Measurements from ENCODE around the gene UNK.

The UNK gene

GRCh38 chr17:75819678-75820077 is 35.1 kb downstream of the UNK start:
- Histone ChIP-seq H3K27me3 (ENCODE audit: control insufficient read depth, low read length) (no peaks in the 10 kb centered on the region), H3F3A (ENCODE audit: control insufficient read depth, insufficient read depth) (no peaks in the 10 kb centered on the region), H3K9me3 (ENCODE audit: control insufficient read depth, insufficient read depth, low read length) (no peaks in the 10 kb centered on the region), H3K4me1 (ENCODE audit: control insufficient read depth, low read length) (no peaks in the 10 kb centered on the region), H3K4me2 (ENCODE audit: low read length) (no peak overlapping the region), H4K20me1 (ENCODE audit: control insufficient read depth, insufficient read depth, low read depth, low read length) (no peaks in the 10 kb centered on the region), H3K27ac (ENCODE audit: low read depth, low read length) (no peak overlapping the region), H3K36me3 (ENCODE audit: control insufficient read depth, low read length) (peaks cover 80% of the 10 kb centered on the region), H3K9me2 (replicated peaks; ENCODE audit: control insufficient read depth, low read length) (no peaks in the 10 kb centered on the region), H3K79me2 (ENCODE audit: control insufficient read depth, low read length) (no peaks in the 10 kb centered on the region), H3K4me3 (ENCODE audit: low read length) (no peak overlapping the region)
- TF ChIP-seq CTCF (IDR thresholded peaks at IDR 0.05; ENCODE audit: low read depth, low read length, poor library complexity, severe bottlenecking) (no peak), EZH2phosphoT487 (IDR thresholded peaks at IDR 0.05; ENCODE audit: borderline replicate concordance, low read length) (no peak)

- Histone ChIP-seq H3K27ac (ENCODE audit: low read depth, low read length) (no peak overlapping the region), H3K4me3 (ENCODE audit: low read length) (no peak overlapping the region), H3F3A (ENCODE audit: control insufficient read depth, insufficient read depth) (no peaks in the 10 kb centered on the region), H3K27me3 (ENCODE audit: control insufficient read depth, low read length) (no peaks in the 10 kb centered on the region), H3K4me1 (ENCODE audit: control insufficient read depth, low read length) (no peaks in the 10 kb centered on the region), H3K9me3 (ENCODE audit: control insufficient read depth, insufficient read depth, low read length) (no peaks in the 10 kb centered on the region), H3K36me3 (ENCODE audit: control insufficient read depth, low read length) (peaks cover 80% of the 10 kb centered on the region), H4K20me1 (ENCODE audit: control insufficient read depth, insufficient read depth, low read depth, low read length) (no peaks in the 10 kb centered on the region), H3K4me2 (ENCODE audit: low read length) (no peak overlapping the region), H3K79me2 (ENCODE audit: control insufficient read depth, low read length) (no peaks in the 10 kb centered on the region), H3K9me2 (replicated peaks; ENCODE audit: control insufficient read depth, low read length) (no peaks in the 10 kb centered on the region)
- TF ChIP-seq EZH2phosphoT487 (IDR thresholded peaks at IDR 0.05; ENCODE audit: borderline replicate concordance, low read length) (no peak), CTCF (IDR thresholded peaks at IDR 0.05; ENCODE audit: low read depth, low read length, poor library complexity, severe bottlenecking) (no peak)
These were observed 35.8 kb downstream of the UNK start for GRCh38 chr17:75820094-75821080.

DNA sequence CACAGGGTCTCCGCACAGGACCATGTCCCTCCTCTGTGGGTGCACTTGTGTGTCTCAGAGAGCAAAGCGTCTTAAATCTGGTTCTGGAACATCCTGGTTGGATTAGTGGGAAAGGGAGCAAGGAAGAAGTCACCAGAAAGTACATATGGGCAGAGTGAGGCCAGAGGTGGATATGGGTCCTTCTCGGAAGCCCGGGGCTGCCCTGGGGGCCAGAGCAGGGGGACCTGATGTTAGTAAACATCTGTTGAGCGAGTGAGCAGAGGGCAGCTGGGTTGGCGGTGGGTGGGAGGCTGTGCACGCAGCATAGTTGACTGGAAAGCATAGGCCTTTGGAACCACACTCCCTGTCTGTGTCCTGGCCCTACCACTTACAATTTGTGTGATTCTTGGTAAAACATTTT is 36.9 kb downstream of the UNK start:
- no peak for TF ChIP-seq EZH2phosphoT487 (IDR thresholded peaks at IDR 0.05; ENCODE audit: borderline replicate concordance, low read length)
- TF ChIP-seq CTCF (IDR thresholded peaks at IDR 0.05; ENCODE audit: low read depth, low read length, poor library complexity, severe bottlenecking): no peak
- Histone ChIP-seq H3K9me3 (ENCODE audit: control insufficient read depth, insufficient read depth, low read length) (no peaks in the 10 kb centered on the region), H3K4me1 (ENCODE audit: control insufficient read depth, low read length) (peaks cover 2% of the 10 kb centered on the region), H3K4me2 (ENCODE audit: low read length) (no peak overlapping the region), H3K79me2 (ENCODE audit: control insufficient read depth, low read length) (no peaks in the 10 kb centered on the region), H3F3A (ENCODE audit: control insufficient read depth, insufficient read depth) (no peaks in the 10 kb centered on the region), H3K27me3 (ENCODE audit: control insufficient read depth, low read length) (no peaks in the 10 kb centered on the region), H3K9me2 (replicated peaks; ENCODE audit: control insufficient read depth, low read length) (no peaks in the 10 kb centered on the region), H3K27ac (ENCODE audit: low read depth, low read length) (no peak overlapping the region), H3K4me3 (ENCODE audit: low read length) (no peak overlapping the region), H4K20me1 (ENCODE audit: control insufficient read depth, insufficient read depth, low read depth, low read length) (no peaks in the 10 kb centered on the region), H3K36me3 (ENCODE audit: control insufficient read depth, low read length) (peaks cover 73% of the 10 kb centered on the region)

All from DOHH2 (cell line).